ENCODE results near the gene DEGS1. TPM values are rescaled to one million over a fixed set of nuclear protein-coding genes. Genes with fewer than 3 reads are reported as not detected.

The DEGS1 gene
- polyA plus RNA-seq, 1 experiment, result 193 TPM

DNA sequence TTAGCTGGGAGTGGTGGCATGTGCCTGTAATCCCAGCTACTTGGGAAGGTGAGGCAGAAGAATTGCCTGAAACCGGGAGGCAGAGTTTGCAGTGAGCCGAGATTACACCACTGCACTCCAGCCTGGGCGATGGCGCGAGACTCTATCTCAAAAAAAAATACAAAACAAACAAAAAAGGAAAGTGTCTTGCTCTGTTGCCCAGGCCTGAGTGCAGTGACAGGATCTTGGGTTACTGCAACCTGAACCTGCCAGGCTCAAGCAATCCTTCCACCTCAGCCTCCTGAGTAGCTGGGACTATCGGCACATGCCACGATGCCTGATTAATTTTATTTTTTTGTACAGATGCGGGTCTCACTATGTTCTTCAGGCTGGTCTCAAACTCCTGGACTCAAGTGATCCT is 33.3 kb downstream of the DEGS1 start:
- no peaks in the 10 kb centered on the region for H3K9me3 ChIP-seq (ENCODE audit: control insufficient read depth, insufficient read depth, low read length)
- TF ChIP-seq, protein P1, sequence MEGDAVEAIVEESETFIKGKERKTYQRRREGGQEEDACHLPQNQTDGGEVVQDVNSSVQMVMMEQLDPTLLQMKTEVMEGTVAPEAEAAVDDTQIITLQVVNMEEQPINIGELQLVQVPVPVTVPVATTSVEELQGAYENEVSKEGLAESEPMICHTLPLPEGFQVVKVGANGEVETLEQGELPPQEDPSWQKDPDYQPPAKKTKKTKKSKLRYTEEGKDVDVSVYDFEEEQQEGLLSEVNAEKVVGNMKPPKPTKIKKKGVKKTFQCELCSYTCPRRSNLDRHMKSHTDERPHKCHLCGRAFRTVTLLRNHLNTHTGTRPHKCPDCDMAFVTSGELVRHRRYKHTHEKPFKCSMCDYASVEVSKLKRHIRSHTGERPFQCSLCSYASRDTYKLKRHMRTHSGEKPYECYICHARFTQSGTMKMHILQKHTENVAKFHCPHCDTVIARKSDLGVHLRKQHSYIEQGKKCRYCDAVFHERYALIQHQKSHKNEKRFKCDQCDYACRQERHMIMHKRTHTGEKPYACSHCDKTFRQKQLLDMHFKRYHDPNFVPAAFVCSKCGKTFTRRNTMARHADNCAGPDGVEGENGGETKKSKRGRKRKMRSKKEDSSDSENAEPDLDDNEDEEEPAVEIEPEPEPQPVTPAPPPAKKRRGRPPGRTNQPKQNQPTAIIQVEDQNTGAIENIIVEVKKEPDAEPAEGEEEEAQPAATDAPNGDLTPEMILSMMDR (IDR thresholded peaks at IDR 0.05; ENCODE audit: low read depth, low read length), result no peak
- no peaks in the 10 kb centered on the region for H3K27me3 ChIP-seq (ENCODE audit: control insufficient read depth, insufficient read depth, low read length)
- POLR2A ChIA-PET, result no interaction called here
- no peak for DNase-seq (ENCODE audit: low read depth, low spot score)
- no peak overlapping the region for H3K27ac ChIP-seq (ENCODE audit: low read depth, low read length)
- CTCF ChIA-PET, result no interaction called here
- no peak overlapping the region for H3K4me3 ChIP-seq (ENCODE audit: low read depth, low read length)

DNA sequence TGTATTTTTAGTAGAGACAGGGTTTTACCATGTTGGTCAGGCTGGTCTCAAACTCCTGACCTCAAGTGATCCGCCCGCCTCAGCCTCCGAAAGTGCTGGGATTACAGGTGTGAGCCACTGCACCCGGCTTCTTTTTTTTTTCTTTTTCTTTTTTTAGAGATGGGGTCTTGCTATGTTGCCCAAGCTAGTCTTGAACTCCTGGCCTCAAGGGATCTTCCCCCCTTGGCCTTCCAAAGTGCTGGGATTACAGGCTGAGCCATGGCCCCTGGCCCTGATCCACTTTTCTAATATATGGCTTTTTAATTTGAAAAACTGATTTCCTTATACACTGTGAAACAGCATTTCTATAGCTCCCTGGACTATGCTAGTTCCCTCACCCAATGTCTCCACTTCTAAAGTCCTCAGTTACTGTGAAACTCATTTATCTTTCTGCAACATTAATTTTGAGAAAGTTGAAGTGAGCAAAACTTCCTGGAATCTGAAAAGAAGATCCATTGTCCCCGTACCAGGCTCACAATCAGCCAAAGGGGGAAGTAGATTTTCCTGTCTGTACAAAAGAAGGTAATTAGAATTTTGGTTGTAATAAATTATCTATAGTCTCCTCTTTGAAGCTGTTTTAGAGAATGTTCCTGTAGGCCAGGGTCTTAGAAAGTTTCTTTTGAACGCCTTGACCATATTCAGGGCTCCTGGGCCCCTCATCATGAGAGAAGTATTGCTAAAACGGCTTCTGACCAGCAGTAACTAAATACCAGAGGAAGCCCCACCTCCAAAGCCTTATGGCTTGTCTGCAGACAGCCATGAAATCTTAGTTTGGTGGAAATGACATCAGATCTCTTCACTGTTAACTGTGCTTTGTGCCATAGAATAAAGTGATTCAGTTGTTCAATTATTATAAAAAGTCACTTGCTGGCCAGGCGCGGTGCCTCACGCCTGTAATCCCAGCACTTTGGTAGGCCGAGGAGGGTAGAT is 34.9 kb downstream of the DEGS1 start:
- no peaks in the 10 kb centered on the region for H3K27me3 ChIP-seq (ENCODE audit: control insufficient read depth, insufficient read depth, low read length)
- ChIA-PET CTCF (interaction anchor here (0.5 kb wide), 2 partner anchors 90 to 168 kb away, joined by 3 to 4 read pairs; no protein-coding TSS in a partner anchor), POLR2A (no interaction called here)
- H3K9me3 ChIP-seq (ENCODE audit: control insufficient read depth, insufficient read depth, low read length), result no peaks in the 10 kb centered on the region
- H3K27ac ChIP-seq (ENCODE audit: low read depth, low read length), result no peak overlapping the region
- no peak overlapping the region for H3K4me3 ChIP-seq (ENCODE audit: low read depth, low read length)
- TF ChIP-seq, protein P1 (IDR thresholded peaks at IDR 0.05; ENCODE audit: low read depth, low read length), result no peak
- DNase-seq (ENCODE audit: low read depth, low spot score), result no peak

DNA sequence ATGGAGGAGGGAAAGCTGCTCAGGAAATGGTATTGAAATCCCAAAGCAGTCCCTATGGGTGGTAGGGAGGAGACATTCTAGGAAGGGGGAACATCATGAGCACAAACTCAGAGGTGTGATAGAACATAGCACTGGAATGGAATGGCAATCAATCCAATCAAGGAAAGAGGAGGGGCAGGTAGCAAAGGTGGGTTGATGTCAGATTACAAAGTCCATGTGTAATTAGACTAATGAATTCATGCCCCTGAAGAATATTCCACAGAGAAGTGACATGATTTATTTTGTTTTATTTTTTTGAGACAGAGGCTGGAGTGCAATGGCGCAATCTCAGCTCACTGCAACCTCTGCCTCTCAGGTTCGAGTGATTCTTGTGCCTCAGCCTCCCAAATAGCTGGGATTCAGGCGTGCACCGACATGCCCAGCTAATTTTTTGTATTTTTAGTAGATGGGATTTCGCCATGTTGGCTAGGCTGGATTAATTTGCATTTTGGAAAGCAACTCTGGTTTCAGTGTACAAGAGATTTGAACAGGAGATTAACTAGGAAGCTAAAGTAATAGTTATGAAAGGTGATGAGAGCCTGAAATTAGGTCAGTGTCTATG is 36.1 kb downstream of the DEGS1 start:
- no peak for DNase-seq (ENCODE audit: low read depth, low spot score)
- Histone ChIP-seq H3K4me3 (ENCODE audit: low read depth, low read length) (no peak overlapping the region), H3K9me3 (ENCODE audit: control insufficient read depth, insufficient read depth, low read length) (no peaks in the 10 kb centered on the region), H3K27ac (ENCODE audit: low read depth, low read length) (no peak overlapping the region), H3K27me3 (ENCODE audit: control insufficient read depth, insufficient read depth, low read length) (no peaks in the 10 kb centered on the region)
- CTCF ChIA-PET, result no interaction called here
- TF ChIP-seq, protein P1 (IDR thresholded peaks at IDR 0.05; ENCODE audit: low read depth, low read length), result no peak
- POLR2A ChIA-PET, result no interaction called here

DNA sequence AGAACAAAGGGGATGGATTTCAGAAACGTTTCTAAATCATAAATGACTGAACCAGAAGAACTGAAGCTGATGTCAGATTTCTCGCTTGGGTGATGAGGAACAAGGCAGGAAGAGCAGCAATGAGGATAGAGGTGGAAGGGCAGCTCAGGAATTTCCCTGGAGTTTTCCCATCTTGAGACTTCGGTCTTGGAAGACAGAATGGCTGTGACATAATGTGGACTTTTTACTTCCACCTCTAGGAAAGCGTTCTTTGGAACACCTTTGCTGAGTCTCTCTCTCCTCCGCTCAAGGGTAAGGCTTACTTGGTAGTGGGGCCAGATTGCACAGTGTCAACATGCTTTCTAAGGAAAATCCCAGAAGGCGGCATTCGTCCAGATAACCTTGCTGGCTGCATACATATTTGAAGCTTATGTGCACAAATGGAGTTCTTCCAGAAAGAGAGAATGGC is 36.6 kb downstream of the DEGS1 start:
- no peak for DNase-seq (ENCODE audit: low read depth, low spot score)
- CTCF ChIA-PET, result no interaction called here
- POLR2A ChIA-PET, result no interaction called here

More for the DNA sequence above, 36.6 kb downstream of the DEGS1 start:
- no peak overlapping the region for H3K27ac ChIP-seq (ENCODE audit: low read depth, low read length)
- H3K27me3 ChIP-seq (ENCODE audit: control insufficient read depth, insufficient read depth, low read length), result no peaks in the 10 kb centered on the region
- H3K4me3 ChIP-seq (ENCODE audit: low read depth, low read length), result no peak overlapping the region
- TF ChIP-seq, protein P1 (IDR thresholded peaks at IDR 0.05; ENCODE audit: low read depth, low read length), result no peak
- H3K9me3 ChIP-seq (ENCODE audit: control insufficient read depth, insufficient read depth, low read length), result no peaks in the 10 kb centered on the region
